Astrocyte of the cerebellum (primary cell): Measurements from ENCODE around the gene TBC1D9.

Experiments used
- DNase-seq: peaks from one replicate; pipeline ENCODE4 v3.0.0-alpha.2; 2011; ENCODE audit warnings: low read depth
- H3K4me3 ChIP-seq: 2 replicates; pipeline ENCODE4 v1.5.1; 2011; ENCODE audit warnings: mild to moderate bottlenecking, low read depth, low read length, moderate library complexity
- CTCF ChIP-seq: IDR thresholded peaks from 2 replicates; pipeline ENCODE4 v1.5.1; 2012; ENCODE audit warnings: low read length, low read depth, moderate library complexity, mild to moderate bottlenecking; ENCODE audit errors: missing control alignments
- in situ Hi-C: cut with HindIII; loops from 2 replicates; pipeline ENCODE4 v1.10.0; 2017; ENCODE audit warnings: low sequenced_read_pairs

The TBC1D9 gene

GRCh38 chr4:140738139-140738538 lies 18.0 kb downstream of the TBC1D9 start:
- in situ Hi-C loops: no loop called here
- DNase-seq: no peak
- H3K4me3 ChIP-seq: no peak overlapping the region
- no peak for TF ChIP-seq CTCF

- in situ Hi-C loops: no loop called here
- TF ChIP-seq CTCF: no peak
- no peak overlapping the region for H3K4me3 ChIP-seq
- no peak for DNase-seq
Observed at GRCh38 chr4:140736669-140737343, 19.4 kb downstream of the TBC1D9 start.

GRCh38 chr4:140735779-140736391 lies 20.3 kb downstream of the TBC1D9 start:
- in situ Hi-C loops: no loop called here
- no peak for TF ChIP-seq CTCF
- no peak for DNase-seq
- no peak overlapping the region for H3K4me3 ChIP-seq

GRCh38 chr4:140735317-140735716 lies 20.9 kb downstream of the TBC1D9 start:
- no peak for TF ChIP-seq CTCF
- in situ Hi-C loops: no loop called here

GRCh38 chr4:140732780-140733179 lies 23.4 kb downstream of the TBC1D9 start:
- no peak for TF ChIP-seq CTCF
- in situ Hi-C loops: no loop called here
- DNase-seq: no peak
- no peak overlapping the region for H3K4me3 ChIP-seq

More at GRCh38 chr4:140735317-140735716, 20.9 kb downstream of the TBC1D9 start:
- no peak overlapping the region for H3K4me3 ChIP-seq
- no peak for DNase-seq

- no peak overlapping the region for H3K4me3 ChIP-seq
- in situ Hi-C loops: no loop called here
- DNase-seq: no peak
- TF ChIP-seq CTCF: no peak
Observed at GRCh38 chr4:140729344-140730049, 26.7 kb downstream of the TBC1D9 start.
